Prostate gland (tissue), 2 donors: ENCODE data around the gene PRRG2.

Source experiments
- CTCF ChIP-seq, 4 experiments: fragments of 200-600 bp in 2 of 4; fragments of 450-650 bp in 2 of 4; sonication (generic) in 2 of 4; IDR thresholded peaks; 1 replicate in 3 of 4; 2 replicates in 1 of 4; pipeline ENCODE4 v1.5.1; 2016 to 2019; ENCODE audit warnings: antibody characterized with exemption in 4 of 4, mild to moderate bottlenecking in 2 of 4, moderate library complexity in 2 of 4
- POLR2A ChIP-seq: fragments of 450-650 bp; IDR thresholded peaks from one replicate; pipeline ENCODE4 v1.6.1; 2016; ENCODE audit warnings: antibody characterized with exemption, mild to moderate bottlenecking
- POLR2AphosphoS5 ChIP-seq: sonication (generic); formaldehyde crosslinking; IDR thresholded peaks from one replicate; pipeline ENCODE4 v1.6.1; 2017; ENCODE audit warnings: antibody characterized with exemption

- TF ChIP-seq CTCF (IDR thresholded peaks at IDR 0.05) (no peak), POLR2A (no peak), POLR2AphosphoS5 (no peak)
Measured at GRCh38 chr19:49588365-49589122, 7.4 kb downstream of the PRRG2 start.
